Cortex of kidney (tissue), 1 donor: ENCODE measurements around the gene DNAH14.
"Not testable (repeated sequence)": the region's sequence is repeated elsewhere in the genome, so short reads cannot be mapped to it uniquely, and the experiment has no call there.

ENCODE experiments used
- DNase-seq: peaks from one replicate; lab custom pipeline; 2025; lab: John Stamatoyannopoulos, UW

Gene DNAH14

DNA sequence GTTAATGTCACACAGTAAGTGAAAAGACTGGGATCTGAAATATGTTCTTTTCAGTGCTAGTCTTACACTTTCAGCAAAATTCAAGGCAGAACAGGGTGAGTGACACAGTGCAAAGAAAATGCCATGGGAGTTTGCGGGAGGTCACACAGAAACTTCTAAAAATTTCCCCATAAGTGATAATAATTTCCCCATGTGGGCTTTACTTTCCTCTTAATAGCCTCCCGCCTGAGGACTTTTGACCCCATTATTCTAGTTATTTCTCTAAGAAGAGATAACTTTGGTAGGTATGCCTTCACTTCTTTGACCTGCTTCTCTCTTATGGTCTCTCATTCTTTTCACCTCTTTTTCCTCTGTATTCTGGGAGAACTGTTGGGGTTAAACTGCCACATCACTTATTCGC lies 8.1 kb upstream of the DNAH14 start:
- no peak for DNase-seq

DNA sequence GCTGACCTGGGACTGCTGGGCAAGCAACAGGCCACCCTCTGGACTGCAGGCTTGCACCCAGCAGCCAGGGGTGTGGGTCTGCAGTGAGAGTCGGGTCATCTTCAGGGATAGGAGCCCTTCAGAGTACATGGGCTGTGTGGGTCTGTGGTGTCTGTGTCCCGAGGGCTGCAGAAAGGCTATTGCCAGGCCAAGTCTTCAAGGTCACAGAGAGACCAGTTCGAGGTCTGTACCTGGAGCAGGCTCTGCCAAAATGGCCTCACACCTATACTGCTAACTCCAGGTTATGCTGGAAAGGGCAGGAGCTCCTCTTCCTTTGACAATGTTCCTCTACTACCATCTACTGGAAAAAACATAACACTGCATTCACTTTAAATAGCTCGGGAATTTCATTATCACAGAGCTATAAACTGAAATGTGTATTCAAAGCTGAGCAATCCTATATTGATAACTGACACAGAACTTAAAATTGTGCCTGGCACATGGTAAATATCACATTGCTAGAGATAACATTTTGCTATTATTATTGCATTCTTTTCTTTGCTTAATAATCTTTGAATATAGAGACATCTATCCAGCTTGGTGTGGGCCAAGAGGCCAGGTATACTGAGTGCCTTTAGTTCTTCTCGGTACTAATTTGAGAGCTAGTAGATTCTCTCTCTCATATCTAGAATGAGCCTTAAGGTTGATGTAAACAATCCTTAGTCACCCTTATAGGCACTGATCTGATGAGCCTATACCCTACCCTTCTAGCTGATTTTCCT lies 6.9 kb upstream of the DNAH14 start:
- no peak for DNase-seq

- DNase-seq: no peak
Observed at GRCh38 chr1:224923726-224924125, 5.7 kb upstream of the DNAH14 start.

DNA sequence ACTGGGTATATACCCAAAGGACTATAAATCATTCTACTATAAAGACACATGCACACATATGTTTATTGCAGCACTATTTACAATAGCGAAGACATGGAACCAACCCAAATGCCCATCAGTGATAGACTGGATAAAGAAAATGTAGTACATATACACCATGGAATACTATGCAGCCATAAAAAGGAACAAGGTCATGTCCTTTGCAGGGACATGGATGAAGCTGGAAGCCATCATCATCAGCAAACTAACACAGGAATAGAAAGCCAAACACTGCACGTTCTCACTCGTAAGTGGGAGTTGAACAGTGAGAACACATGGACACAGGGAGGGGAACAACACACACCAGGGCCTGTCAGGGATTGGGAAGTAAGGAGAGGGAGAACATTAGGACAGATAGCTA lies 1.8 kb upstream of the DNAH14 start:
- not testable (repeated sequence) for DNase-seq

DNA sequence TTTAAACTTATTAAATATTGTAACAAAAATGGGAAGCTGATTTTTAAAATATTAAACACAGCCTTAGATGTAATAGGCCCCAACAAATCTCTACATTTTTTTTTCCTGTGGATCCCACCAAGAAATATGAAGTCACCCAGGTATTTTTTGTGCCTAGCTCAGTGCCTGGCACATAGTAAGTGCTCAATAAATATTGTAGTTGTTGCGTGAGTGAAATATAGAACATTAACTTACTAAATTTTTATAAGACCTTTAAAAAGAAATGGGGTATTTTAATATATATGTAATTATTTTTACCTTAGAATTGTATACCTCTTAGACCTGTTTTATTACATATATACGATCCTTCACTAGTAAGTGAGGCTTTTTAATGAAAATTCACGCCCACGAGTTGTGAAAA lies 569 bp upstream of the DNAH14 start:
- no peak for DNase-seq

DNA sequence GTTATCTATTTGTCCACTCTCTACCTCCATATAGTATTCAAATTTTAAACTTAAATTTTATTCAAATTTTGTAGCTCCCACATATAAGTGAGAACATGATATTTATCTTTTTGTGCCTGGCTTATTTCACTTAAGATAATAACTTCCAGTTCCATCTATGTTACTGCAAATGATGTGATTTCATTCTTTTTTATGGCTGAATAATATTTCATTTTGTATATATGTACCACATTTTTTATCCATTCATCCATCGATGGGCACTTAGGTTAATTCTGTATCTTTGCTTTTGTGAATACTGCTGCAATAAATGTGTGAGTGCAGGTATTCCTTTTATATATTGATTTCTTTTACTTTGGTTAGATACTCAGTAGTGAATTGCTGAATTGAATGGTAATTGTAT lies 2.1 kb downstream of the DNAH14 start:
- DNase-seq: no peak

DNA sequence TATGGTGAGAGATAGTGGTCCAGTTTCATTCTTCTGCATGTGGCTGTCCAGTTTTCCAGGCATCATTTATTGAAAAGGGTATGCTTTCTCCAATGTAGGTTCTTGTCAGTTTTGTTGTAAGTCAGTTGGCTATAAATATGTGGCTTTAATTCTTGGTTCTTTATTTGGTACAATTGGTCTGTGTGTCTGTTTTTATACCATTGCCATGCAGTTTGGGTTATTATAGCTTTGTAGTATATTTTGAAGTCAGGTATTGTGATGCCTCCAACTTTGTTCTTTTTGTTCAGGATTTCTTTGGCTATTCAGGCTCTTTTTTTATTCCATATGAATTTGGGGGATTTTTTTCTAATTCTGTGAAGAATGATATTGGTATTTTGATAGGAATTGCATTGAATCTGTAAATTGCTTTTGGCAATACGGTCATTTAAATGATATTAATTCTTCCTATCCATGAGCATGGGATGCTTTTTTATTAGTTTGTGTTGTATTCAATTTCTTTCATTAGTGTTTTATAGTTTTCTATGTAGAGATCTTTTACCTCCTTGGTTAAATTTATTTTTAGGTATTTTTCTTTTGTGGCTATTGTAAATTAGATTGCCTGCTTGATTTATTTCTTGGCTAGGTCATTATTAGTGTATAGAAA lies 3.3 kb downstream of the DNAH14 start:
- no peak for DNase-seq

DNA sequence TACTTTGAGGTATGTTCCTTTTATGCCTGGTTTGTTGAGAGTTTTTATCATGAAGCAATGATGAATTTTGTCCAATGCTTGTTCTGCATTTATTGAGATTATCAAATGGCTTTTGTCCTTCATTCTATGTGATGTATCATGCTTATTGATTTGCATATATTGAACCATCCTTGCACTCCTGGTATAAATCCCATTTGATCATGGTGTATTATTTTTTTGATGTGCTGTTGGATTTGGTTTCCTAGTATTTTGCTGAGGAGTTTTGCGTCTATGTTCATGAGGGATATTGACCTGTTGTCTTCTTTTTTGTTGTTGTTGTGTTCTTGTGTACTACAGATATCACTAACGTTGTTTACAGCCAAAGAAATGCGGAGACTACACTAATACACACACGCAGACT lies 4.1 kb downstream of the DNAH14 start:
- DNase-seq: no peak

DNA sequence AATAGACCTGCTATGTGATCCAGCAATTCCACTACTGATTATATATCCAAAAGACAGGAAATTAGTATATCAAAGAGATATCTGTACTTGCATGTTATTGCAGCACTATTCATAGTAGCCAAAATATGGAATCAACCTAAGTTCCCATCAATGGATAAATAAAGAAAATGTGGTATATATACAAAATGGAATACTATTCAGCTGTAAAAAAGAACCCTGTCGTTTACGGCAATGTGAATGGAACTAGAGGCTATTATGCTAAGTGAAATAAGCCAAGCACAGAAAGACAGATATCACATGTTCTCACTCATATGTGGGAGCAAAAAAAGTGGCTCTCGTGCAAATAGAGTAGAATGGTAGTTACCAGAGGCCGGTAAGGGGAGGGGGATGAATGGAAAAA lies 9.2 kb downstream of the DNAH14 start:
- no peak for DNase-seq

DNA sequence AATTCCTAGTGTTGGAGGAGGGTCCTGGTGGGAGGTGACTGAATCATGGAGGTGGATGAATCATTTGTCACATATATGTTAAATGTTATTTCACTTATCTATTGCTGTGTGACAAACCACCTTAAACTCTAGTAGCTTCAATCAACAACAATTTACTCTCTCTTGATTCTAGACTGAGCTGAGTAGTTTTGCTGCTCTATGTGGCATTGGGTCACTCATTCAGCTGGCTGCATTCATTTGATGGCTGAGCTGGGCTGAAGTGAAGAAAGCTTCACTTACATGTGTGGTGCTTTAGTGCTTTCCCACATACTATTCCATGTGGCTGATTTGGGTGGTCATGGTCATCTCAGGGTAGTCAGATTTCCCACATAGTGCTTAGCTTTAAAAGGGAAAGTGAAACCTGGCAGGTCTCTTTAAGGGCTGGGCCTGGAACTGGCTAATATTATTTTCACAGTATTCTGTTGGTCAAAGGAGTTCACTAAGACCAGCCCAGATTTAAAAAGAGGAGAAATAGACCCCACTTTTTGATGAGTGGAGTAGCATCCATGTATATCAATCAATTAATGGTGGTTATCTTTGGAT lies 10.5 kb downstream of the DNAH14 start:
- no peak for DNase-seq

DNA sequence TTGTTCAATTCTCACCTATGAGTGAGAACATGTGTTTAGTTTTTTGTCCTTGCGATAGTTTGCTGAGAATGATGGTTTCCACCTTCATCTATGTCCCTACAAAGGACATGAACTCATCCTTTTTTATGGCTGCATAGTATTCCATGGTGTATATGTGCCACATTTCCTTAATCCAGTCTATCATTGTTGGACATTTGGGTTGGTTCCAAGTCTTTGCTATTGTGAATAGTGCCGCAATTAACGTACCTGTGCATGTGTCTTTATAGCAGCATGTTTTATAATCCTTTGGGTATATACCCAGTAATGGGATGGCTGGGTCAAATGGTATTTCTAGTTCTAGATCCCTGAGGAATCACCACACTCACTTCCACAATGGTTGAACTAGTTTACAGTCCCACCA lies 11.3 kb downstream of the DNAH14 start:
- not testable (repeated sequence) for DNase-seq

- DNase-seq: not testable (repeated sequence)
Observed at GRCh38 chr1:224945651-224946348, 16.3 kb downstream of the DNAH14 start.

GRCh38 chr1:224946349-224946691 lies 16.8 kb downstream of the DNAH14 start:
- DNase-seq: not testable (repeated sequence)

DNA sequence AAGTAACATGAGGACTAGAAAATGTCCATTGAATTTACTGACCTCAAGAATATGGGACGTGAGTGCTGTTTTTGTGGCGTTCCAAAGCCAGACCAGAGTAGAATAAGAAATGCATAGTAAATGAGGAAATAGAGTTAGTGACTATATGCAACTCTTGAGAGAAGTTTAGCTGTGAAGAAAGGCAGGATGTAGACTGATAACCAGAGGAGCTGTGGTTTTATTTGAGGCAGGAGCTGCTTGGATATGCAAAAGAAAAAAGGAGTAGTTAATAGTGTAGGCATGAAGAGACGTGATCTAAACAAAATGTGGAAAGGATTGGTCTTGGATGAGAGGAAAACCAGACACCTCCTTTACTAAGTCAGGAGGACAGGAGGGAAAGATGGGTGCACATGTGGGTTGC lies 28.2 kb downstream of the DNAH14 start:
- DNase-seq: no peak

GRCh38 chr1:224958490-224958889 lies 29.0 kb downstream of the DNAH14 start:
- DNase-seq: no peak

- DNase-seq: no peak
Observed at GRCh38 chr1:224959115-224959514, 29.6 kb downstream of the DNAH14 start.

- DNase-seq: no peak
Observed at GRCh38 chr1:224959656-224960055, 30.2 kb downstream of the DNAH14 start.

GRCh38 chr1:224980181-224980580 lies 50.7 kb downstream of the DNAH14 start:
- DNase-seq: no peak

DNA sequence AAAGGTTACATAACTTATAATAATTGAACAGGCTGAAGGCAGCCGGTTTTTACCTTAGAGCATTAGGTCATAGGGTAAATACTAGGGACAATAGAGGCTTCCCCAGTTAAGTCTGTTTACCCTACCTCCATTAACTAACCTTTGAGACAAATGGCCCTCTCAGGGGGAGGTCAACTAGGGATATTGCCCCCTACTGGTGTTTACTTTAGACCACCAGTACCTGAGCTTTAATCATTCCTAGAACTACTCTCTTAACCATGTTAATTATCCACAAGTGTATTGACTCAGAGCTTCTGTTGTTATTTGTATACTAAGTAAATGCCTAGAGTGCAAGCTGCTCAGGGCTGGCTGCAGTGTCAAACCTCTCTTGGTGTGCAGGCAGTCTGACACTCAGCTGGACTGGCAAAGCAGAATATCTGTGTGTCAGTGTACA lies 52.5 kb downstream of the DNAH14 start:
- DNase-seq: not testable (repeated sequence)

GRCh38 chr1:224988042-224988441 lies 58.6 kb downstream of the DNAH14 start:
- DNase-seq: no peak

DNA sequence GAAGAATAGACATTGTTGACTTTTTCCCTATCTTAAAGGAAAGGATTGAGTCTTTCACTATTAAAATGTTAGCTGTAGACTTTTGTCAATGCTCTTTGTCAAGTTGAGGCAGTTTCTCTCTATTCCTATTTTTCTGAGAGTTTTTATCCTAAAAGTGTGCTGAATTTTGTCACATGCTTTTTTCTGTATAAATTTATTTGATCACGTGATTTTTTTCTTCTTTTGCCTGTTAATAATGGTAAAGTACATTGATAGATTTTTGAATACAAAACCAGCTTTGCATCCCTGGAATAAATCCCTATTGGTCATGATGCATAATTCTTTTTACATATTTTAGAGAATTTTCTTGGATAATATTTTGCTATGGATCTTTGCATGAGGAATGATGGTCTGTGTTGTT lies 60.1 kb downstream of the DNAH14 start:
- no peak for DNase-seq

GRCh38 chr1:224991550-224991949 lies 62.1 kb downstream of the DNAH14 start:
- DNase-seq: not testable (repeated sequence)

- DNase-seq: no peak
Observed at GRCh38 chr1:224995602-224996001, 66.1 kb downstream of the DNAH14 start.
